ENCODE results near the gene GOLGA6L7. TPM values are rescaled to one million over a fixed set of nuclear protein-coding genes. Genes with fewer than 3 reads are reported as not detected.

The GOLGA6L7 gene
- total and polyA plus RNA-seq, 2 of the 8 experiments (the other 6 are each of a cell fraction or from before 2014, with no cell fraction given): not detected

DNA sequence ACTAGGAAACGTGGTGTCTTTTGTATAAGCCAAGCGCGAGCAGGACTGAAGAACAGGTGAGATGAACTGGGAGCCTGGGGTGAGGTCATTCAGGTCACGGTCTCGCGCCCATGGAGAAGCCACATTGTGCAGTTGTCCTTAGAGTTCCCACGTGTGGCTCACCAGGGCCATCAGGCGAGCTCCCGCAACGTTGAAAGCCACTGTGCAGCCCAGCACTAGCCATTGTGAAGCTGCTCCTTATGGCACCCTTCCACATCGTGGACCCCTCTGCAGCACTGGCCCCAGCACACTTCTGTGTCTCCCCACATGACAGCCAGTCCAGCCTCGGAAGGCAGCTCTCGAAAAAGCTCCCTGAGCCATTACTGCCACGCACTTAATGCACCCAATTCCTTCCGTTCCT, 29.8 kb upstream of the GOLGA6L7 start:
- FAIRE-seq (no peak), DNase-seq (ENCODE audit: low read depth in 1 of 2, low spot score in 2 of 2) (no peak)
- Histone ChIP-seq H2BK5ac (ENCODE audit: low read depth, low read length) (no peak overlapping the region), H3K36me3 (ENCODE audit: control insufficient read depth in 2 of 4, insufficient read depth in 4 of 4, low read length in 3 of 4) (no peaks in the 10 kb centered on the region; a peak in 1 of 8 replicates), H3K4me1 (replicated peaks in 1 of 4; ENCODE audit: control insufficient read depth in 3 of 4, insufficient read depth in 4 of 4, low read length in 3 of 4) (peaks cover 9 to 16% (median 13%) of the 10 kb centered on the region in 4 experiments; a peak in 6 of 7 replicates), H2BK12ac (ENCODE audit: low read depth, low read length) (no peak overlapping the region), H2BK20ac (ENCODE audit: low read length) (no peak overlapping the region), H4K8ac (ENCODE audit: extremely low read depth, insufficient read depth, low read length) (no peak overlapping the region), H3K4me3 (ENCODE audit: extremely low read depth in 1 of 4, insufficient read depth in 2 of 4, low read depth in 3 of 4, low read length in 4 of 4) (no peak overlapping the region), H4K5ac (ENCODE audit: insufficient read length, low read depth, low read length) (no peak overlapping the region), H3K27ac (ENCODE audit: low read depth, low read length) (no peak overlapping the region), H3K23ac (ENCODE audit: insufficient read length) (no peak overlapping the region), H3K27me3 (replicated peaks in 1 of 4; ENCODE audit: control insufficient read depth in 3 of 4, extremely low read depth in 1 of 4, insufficient read depth in 3 of 4, low read length in 3 of 4) (peaks cover 0 to 13% (median 3%) of the 10 kb centered on the region in 4 experiments; a peak in 4 of 7 replicates), H3K79me2 (ENCODE audit: control insufficient read depth in 1 of 2, insufficient read depth in 2 of 2, low read length in 2 of 2) (no peaks in the 10 kb centered on the region), H4K91ac (replicated peaks; ENCODE audit: insufficient read length, low read length) (no peak overlapping the region), H3K56ac (replicated peaks; ENCODE audit: insufficient read length, low read depth, low read length) (no peak overlapping the region), H3K14ac (ENCODE audit: insufficient read length) (no peak overlapping the region), H3K9ac (replicated peaks in 1 of 4; ENCODE audit: extremely low read depth in 1 of 4, low read depth in 3 of 4, low read length in 3 of 4) (no peak overlapping the region), H3K4ac (replicated peaks; ENCODE audit: insufficient read length, low read depth, low read length) (no peak overlapping the region), H2BK15ac (ENCODE audit: low read length) (no peak overlapping the region), H2BK120ac (replicated peaks; ENCODE audit: low read depth, low read length) (no peak overlapping the region), H3K23me2 (ENCODE audit: low read depth, low read length) (no peaks in the 10 kb centered on the region; the same call in 1 of the 2 replicates), H2AK5ac (ENCODE audit: low read depth, low read length) (no peak overlapping the region), H3K4me2 (ENCODE audit: insufficient read depth in 1 of 2, low read depth in 2 of 2, low read length in 2 of 2) (no peak overlapping the region), H3K9me3 (ENCODE audit: insufficient read depth in 2 of 2, low read depth in 1 of 2, low read length in 1 of 2) (no peaks in the 10 kb centered on the region), H3K79me1 (ENCODE audit: low read depth, low read length) (no peaks in the 10 kb centered on the region), H3K18ac (ENCODE audit: extremely low read depth, low read length) (no peak overlapping the region), H4K20me1 (replicated peaks in 1 of 2; ENCODE audit: control insufficient read depth in 1 of 2, insufficient read depth in 2 of 2, low read length in 2 of 2) (no peaks in the 10 kb centered on the region), H2AFZ (ENCODE audit: low read length) (no peak overlapping the region)
- POLR2A ChIA-PET (ENCODE audit: partially characterized antibody): no interaction called here
- CTCF ChIA-PET (ENCODE audit: partially characterized antibody): interaction anchor here (1.1 to 1.8 kb wide), 5 partner anchors 25 to 111 kb away, joined by 3 to 5 read pairs (median 3); no protein-coding TSS in a partner anchor
- WGBS, 2 experiments (ENCODE audit: extremely low coverage in 1 of 2, insufficient coverage in 1 of 2, insufficient read length in 1 of 2, insufficient replicate concordance in 2 of 2, low coverage in 1 of 2, low lambda C conversion rate in 2 of 2, missing lambda C conversion rate in 1 of 2): 85% methylated on average over 15 of the region's 15 CpGs; no CpG with 5 or more reads in 1 of the 2 experiments
- TF ChIP-seq MAFK (IDR thresholded peaks at IDR 0.05; ENCODE audit: low read depth, low read length) (no peak), USF2 (IDR thresholded peaks at IDR 0.05; ENCODE audit: low read length) (no peak), GABPA (IDR thresholded peaks at IDR 0.05; ENCODE audit: borderline replicate concordance, insufficient read depth, low read length) (no peak), POLR2AphosphoS5 (IDR thresholded peaks at IDR 0.05; ENCODE audit: low read depth, low read length) (no peak), SUZ12 (IDR thresholded peaks at IDR 0.05; ENCODE audit: low read length) (no peak)
